NCI-H2227 (cell line): ENCODE measurements around the gene DCUN1D2.
"Not testable (repeated sequence)": the region's sequence is repeated elsewhere in the genome, so short reads cannot be mapped to it uniquely, and the experiment has no call there.

Experiments used
- DNase-seq: peaks from one replicate; lab custom pipeline; 2025; ENCODE audit not compliant: unreplicated experiment; lab: John Stamatoyannopoulos, UW

Gene DCUN1D2

GRCh38 chr13:113468029-113468428 is 22.5 kb downstream of the DCUN1D2 start:
- no peak for DNase-seq

GRCh38 chr13:113466383-113466782 is 24.1 kb downstream of the DCUN1D2 start:
- no peak for DNase-seq

GRCh38 chr13:113465300-113465699 is 25.2 kb downstream of the DCUN1D2 start:
- DNase-seq = no peak

- no peak for DNase-seq
Measured at GRCh38 chr13:113464476-113464875, 26.0 kb downstream of the DCUN1D2 start.

GRCh38 chr13:113461022-113461751 is 29.3 kb downstream of the DCUN1D2 start:
- DNase-seq = no peak

GRCh38 chr13:113460599-113460998 is 29.9 kb downstream of the DCUN1D2 start:
- no peak for DNase-seq

- DNase-seq = no peak
Measured at GRCh38 chr13:113460064-113460555, 30.4 kb downstream of the DCUN1D2 start.

GRCh38 chr13:113458253-113459065 is 32.1 kb downstream of the DCUN1D2 start:
- DNase-seq = no peak

- DNase-seq = no peak
Measured at GRCh38 chr13:113457510-113457909, 33.0 kb downstream of the DCUN1D2 start.

GRCh38 chr13:113456116-113456702 is 34.3 kb downstream of the DCUN1D2 start:
- DNase-seq = no peak

- DNase-seq = no peak
Measured at GRCh38 chr13:113455384-113455783, 35.1 kb downstream of the DCUN1D2 start.

GRCh38 chr13:113454936-113455335 is 35.6 kb downstream of the DCUN1D2 start:
- no peak for DNase-seq

GRCh38 chr13:113452942-113453901 is 37.3 kb downstream of the DCUN1D2 start, which contains the start of gene ADPRHL1:
TSS of gene ADPRHL1 (minus strand) at chr13:113453488. CDS start at chr13:113453437, 51 bp downstream.
- DNase-seq = no peak

- no peak for DNase-seq
Measured at GRCh38 chr13:113452466-113452865, 38.0 kb downstream of the DCUN1D2 start.

- no peak for DNase-seq
Measured at GRCh38 chr13:113451951-113452421, 38.5 kb downstream of the DCUN1D2 start.

- DNase-seq = peak; percentile 52
Measured at GRCh38 chr13:113450861-113451620, 39.5 kb downstream of the DCUN1D2 start.

GRCh38 chr13:113450348-113450744 is 40.2 kb downstream of the DCUN1D2 start:
- not testable (repeated sequence) for DNase-seq

- no peak for DNase-seq
Measured at GRCh38 chr13:113449693-113450347, 40.7 kb downstream of the DCUN1D2 start.
